DND-41 (cell line): ENCODE data around the gene TMPRSS9.

Experiments
- EZH2 ChIP-seq: IDR thresholded peaks from 3 replicates; pipeline ENCODE4 v1.6.1; 2012; ENCODE audit warnings: borderline replicate concordance, low read depth, mild to moderate bottlenecking, moderate library complexity, low read length, inconsistent platforms; ENCODE audit not compliant: severe bottlenecking
- TF ChIP-seq, protein P1 (sequence below): IDR thresholded peaks from 2 replicates; pipeline ENCODE4 v1.5.1; 2012; ENCODE audit warnings: borderline replicate concordance, low read length, moderate library complexity, mild to moderate bottlenecking; ENCODE audit not compliant: poor library complexity, severe bottlenecking; ENCODE audit errors: extremely low read depth

DNA sequence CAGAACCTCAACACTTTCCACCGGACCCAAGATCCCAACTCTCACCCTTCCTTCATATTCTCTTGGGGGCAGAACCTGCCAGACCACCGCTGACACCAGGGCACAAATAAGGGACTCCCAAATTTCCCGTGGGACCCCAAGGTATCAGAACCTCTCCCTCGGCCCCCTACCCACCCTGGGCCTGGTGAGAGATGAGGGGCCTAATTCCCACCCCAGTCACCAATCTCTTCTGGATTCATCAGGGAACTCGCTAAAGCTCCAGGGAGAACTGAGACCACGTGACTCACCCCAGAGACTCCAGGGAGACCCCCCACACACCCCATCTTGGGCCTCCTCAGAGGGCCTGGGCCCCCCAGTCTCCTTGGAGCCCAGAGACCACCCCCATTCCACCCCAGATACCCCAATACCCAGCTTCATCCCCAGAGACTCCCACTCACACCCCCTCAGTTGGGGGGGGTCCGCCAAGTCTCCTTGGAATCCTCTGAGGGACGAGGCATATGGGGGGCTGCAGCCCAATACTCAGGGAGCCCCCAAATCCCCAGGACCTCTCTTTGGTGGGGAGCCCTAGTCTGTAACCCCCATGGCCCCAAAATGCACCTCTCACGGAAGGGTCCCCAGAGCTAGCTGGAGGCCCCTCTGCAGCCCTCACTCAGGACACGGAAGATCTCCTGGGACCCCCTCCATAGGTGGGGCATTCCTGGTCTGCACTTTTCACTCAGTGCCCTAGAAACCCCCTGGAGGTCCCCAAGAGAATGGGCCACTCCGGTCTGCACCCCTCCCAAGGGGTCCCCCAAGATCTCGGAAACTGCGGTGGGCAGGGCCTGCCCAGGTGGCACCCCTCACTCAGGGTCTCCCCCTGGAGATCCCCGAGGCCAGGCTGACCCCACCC lies 95.1 kb downstream of the TMPRSS9 start:
- TF ChIP-seq, protein P1, sequence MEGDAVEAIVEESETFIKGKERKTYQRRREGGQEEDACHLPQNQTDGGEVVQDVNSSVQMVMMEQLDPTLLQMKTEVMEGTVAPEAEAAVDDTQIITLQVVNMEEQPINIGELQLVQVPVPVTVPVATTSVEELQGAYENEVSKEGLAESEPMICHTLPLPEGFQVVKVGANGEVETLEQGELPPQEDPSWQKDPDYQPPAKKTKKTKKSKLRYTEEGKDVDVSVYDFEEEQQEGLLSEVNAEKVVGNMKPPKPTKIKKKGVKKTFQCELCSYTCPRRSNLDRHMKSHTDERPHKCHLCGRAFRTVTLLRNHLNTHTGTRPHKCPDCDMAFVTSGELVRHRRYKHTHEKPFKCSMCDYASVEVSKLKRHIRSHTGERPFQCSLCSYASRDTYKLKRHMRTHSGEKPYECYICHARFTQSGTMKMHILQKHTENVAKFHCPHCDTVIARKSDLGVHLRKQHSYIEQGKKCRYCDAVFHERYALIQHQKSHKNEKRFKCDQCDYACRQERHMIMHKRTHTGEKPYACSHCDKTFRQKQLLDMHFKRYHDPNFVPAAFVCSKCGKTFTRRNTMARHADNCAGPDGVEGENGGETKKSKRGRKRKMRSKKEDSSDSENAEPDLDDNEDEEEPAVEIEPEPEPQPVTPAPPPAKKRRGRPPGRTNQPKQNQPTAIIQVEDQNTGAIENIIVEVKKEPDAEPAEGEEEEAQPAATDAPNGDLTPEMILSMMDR = no peak
- no peak for TF ChIP-seq EZH2
